Measurements from ENCODE around the gene TMEM18. TPM values are rescaled to one million over a fixed set of nuclear protein-coding genes. Genes with fewer than 3 reads are reported as not detected.

TMEM18 gene
- total RNA-seq, 1 donor from 2014 or later = 37.1 TPM

GRCh38 chr2:678964-679363 lies 1.8 kb upstream of the TMEM18 start:
- H3K27ac Mint-ChIP-seq = peak overlapping the region; percentile 99
- H3K4me1 Mint-ChIP-seq = peaks cover 22% of the 10 kb centered on the region
- no peaks in the 10 kb centered on the region for H3K27me3 Mint-ChIP-seq (ENCODE audit: low read depth)
- peaks cover 9% of the 10 kb centered on the region for H3K36me3 Mint-ChIP-seq
- no peak for TF ChIP-seq CTCF (IDR thresholded peaks at IDR 0.05; ENCODE audit: unreplicated experiment)
- peaks cover 3% of the 10 kb centered on the region for H3K9me3 Mint-ChIP-seq
- H3K4me3 Mint-ChIP-seq = peak overlapping the region; percentile 94
- no peak for DNase-seq (ENCODE audit: low spot score in 2 of 2, unreplicated experiment in 2 of 2)

GRCh38 chr2:677959-678550 lies 849 bp upstream of the TMEM18 start:
- no peak for TF ChIP-seq CTCF (IDR thresholded peaks at IDR 0.05; ENCODE audit: unreplicated experiment)
- H3K9me3 Mint-ChIP-seq = no peaks in the 10 kb centered on the region
- no peak for DNase-seq (ENCODE audit: low spot score in 2 of 2, unreplicated experiment in 2 of 2)
- H3K27me3 Mint-ChIP-seq (ENCODE audit: low read depth) = no peaks in the 10 kb centered on the region
- peaks cover 3% of the 10 kb centered on the region for H3K36me3 Mint-ChIP-seq
- H3K27ac Mint-ChIP-seq = peak overlapping the region; percentile 99
- H3K4me1 Mint-ChIP-seq = peaks cover 24% of the 10 kb centered on the region
- H3K4me3 Mint-ChIP-seq = peak overlapping the region; percentile 94

- Mint-ChIP-seq H3K27ac (peak overlapping the region; percentile 94), H3K9me3 (no peaks in the 10 kb centered on the region), H3K36me3 (no peaks in the 10 kb centered on the region), H3K27me3 (ENCODE audit: low read depth) (no peaks in the 10 kb centered on the region), H3K4me3 (peak overlapping the region; percentile 90), H3K4me1 (peaks cover 26% of the 10 kb centered on the region)
- DNase-seq (ENCODE audit: low spot score in 2 of 2, unreplicated experiment in 2 of 2) = peak; percentile 97 to 99
- TF ChIP-seq CTCF (IDR thresholded peaks at IDR 0.05; ENCODE audit: unreplicated experiment) = no peak
Observed at GRCh38 chr2:676647-677055, 555 bp downstream of the TMEM18 start.

GRCh38 chr2:675982-676646 lies 1.1 kb downstream of the TMEM18 start:
- DNase-seq (ENCODE audit: low spot score in 2 of 2, unreplicated experiment in 2 of 2) = peak in 1 of 2 experiments; percentile 71
- Mint-ChIP-seq H3K9me3 (no peaks in the 10 kb centered on the region), H3K27me3 (ENCODE audit: low read depth) (no peaks in the 10 kb centered on the region), H3K36me3 (no peaks in the 10 kb centered on the region), H3K4me3 (peak overlapping the region; percentile 90), H3K4me1 (peaks cover 26% of the 10 kb centered on the region), H3K27ac (peak overlapping the region; percentile 94)
- TF ChIP-seq CTCF (IDR thresholded peaks at IDR 0.05; ENCODE audit: unreplicated experiment) = no peak

- Mint-ChIP-seq H3K4me1 (peaks cover 26% of the 10 kb centered on the region), H3K9me3 (no peaks in the 10 kb centered on the region)
Observed at GRCh38 chr2:675460-675859, 1.7 kb downstream of the TMEM18 start.

More at GRCh38 chr2:675460-675859, 1.7 kb downstream of the TMEM18 start:
- Mint-ChIP-seq H3K27ac (peak overlapping the region; percentile 94), H3K36me3 (no peaks in the 10 kb centered on the region), H3K27me3 (ENCODE audit: low read depth) (no peaks in the 10 kb centered on the region), H3K4me3 (peak overlapping the region; percentile 90)
- no peak for DNase-seq (ENCODE audit: low spot score in 2 of 2, unreplicated experiment in 2 of 2)
- TF ChIP-seq CTCF (IDR thresholded peaks at IDR 0.05; ENCODE audit: unreplicated experiment) = no peak
